Fibroblast of lung (primary cell): Measurements from ENCODE around the gene ISL1.

Experiments used
- EZH2 ChIP-seq: IDR thresholded peaks from 2 replicates; pipeline ENCODE4 v1.5.1; 2012; ENCODE audit warnings: low read length, control low read depth, mild to moderate bottlenecking; ENCODE audit errors: missing control alignments
- TF ChIP-seq, protein P1 (sequence below), 2 donors: IDR thresholded peaks in 1 of 2; conservative IDR thresholded peaks in 1 of 2; 1 replicate in 1 of 2; 2 replicates in 1 of 2; pipeline ENCODE4 v1.5.1; 2011 to 2012; ENCODE audit warnings: low read length in 2 of 2, control low read depth in 1 of 2, inconsistent platforms in 1 of 2, low read depth in 1 of 2, mild to moderate bottlenecking in 1 of 2

DNA sequence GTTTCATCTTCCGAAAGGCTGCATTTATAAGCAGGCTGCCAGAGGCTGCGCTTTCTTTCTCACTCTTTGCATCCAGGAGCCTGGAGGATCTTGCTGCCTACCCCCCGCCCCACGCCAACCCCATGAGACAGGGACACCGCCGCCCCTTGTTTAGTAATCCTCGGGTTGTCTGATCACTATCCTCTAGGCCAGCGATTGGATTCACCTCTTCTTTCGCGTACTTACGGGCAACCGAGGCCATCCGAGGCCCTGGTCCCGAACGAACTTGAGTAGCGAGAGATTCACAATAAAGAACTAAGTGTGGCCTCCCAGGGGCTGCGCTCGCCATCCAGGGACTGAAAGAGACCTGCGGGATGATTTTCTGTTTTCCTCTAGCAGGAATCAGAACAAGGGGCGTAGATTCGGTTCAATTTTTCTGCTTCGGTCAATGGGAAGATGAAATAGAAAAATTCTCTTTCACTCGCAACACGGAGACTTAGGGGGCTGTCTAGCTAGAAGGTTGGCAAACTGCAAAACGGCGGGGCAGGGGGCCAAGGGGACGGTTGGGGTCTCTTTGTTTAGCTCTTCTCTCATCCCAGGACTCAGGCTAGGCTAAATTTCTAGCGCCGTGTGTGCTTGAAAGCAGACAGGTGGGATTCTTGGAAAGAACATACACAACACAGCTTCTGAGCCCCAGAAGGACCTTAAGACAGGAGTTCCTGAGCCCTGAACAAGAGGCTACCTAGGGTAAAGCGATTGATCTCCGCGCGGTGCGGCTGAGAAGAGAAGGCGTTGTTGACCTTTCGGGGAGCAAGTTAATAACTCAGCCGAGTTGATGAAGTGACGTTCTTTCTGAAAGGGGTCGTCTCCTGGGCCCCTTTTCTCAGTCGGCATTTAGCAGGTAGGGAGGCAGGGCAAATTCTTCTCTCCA lies 5.8 kb upstream of the ISL1 start:
- TF ChIP-seq, protein P1, sequence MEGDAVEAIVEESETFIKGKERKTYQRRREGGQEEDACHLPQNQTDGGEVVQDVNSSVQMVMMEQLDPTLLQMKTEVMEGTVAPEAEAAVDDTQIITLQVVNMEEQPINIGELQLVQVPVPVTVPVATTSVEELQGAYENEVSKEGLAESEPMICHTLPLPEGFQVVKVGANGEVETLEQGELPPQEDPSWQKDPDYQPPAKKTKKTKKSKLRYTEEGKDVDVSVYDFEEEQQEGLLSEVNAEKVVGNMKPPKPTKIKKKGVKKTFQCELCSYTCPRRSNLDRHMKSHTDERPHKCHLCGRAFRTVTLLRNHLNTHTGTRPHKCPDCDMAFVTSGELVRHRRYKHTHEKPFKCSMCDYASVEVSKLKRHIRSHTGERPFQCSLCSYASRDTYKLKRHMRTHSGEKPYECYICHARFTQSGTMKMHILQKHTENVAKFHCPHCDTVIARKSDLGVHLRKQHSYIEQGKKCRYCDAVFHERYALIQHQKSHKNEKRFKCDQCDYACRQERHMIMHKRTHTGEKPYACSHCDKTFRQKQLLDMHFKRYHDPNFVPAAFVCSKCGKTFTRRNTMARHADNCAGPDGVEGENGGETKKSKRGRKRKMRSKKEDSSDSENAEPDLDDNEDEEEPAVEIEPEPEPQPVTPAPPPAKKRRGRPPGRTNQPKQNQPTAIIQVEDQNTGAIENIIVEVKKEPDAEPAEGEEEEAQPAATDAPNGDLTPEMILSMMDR (conservative IDR thresholded peaks at IDR 0.05 in 1 of 2, IDR thresholded peaks at IDR 0.05 in 1 of 2; ENCODE audit: low read depth in 1 of 2, low read length in 2 of 2), result no peak
- TF ChIP-seq EZH2, result no peak
